ENCODE measurements around the gene CBARP.

GRCh38 chr19:1210227-1210538 lies 27.6 kb downstream of the CBARP start:
- no peak for TF ChIP-seq KDM4B (CRISPR knock-in tag; IDR thresholded peaks at IDR 0.05)
- no peak for TF ChIP-seq RAD21 (CRISPR knock-in tag; IDR thresholded peaks at IDR 0.05)
- no peak for TF ChIP-seq FOSL1 (CRISPR knock-in tag; IDR thresholded peaks at IDR 0.05; ENCODE audit: borderline replicate concordance)
- TF ChIP-seq CHD2 (IDR thresholded peaks at IDR 0.05; ENCODE audit: low read depth, low read length) = no peak
- no peak for TF ChIP-seq HDAC1 (CRISPR knock-in tag; IDR thresholded peaks at IDR 0.05)
- TF ChIP-seq CREB1 (IDR thresholded peaks at IDR 0.05) = no peak
- TF ChIP-seq CREB1 (CRISPR knock-in tag; IDR thresholded peaks at IDR 0.05) = no peak
- no peak for TF ChIP-seq EZH2 (conservative IDR thresholded peaks at IDR 0.05; ENCODE audit: low read depth, low read length)
- no peak for TF ChIP-seq ZBTB42 (CRISPR knock-in tag; IDR thresholded peaks at IDR 0.05)
